Measurements from ENCODE around the gene HEG1. TPM values are rescaled to one million over a fixed set of nuclear protein-coding genes. Genes with fewer than 3 reads are reported as not detected.

The HEG1 gene
- total RNA-seq, 2 experiments from 2014 or later = 5.8 TPM

- H3K27me3 Mint-ChIP-seq (ENCODE audit: low read depth) = no peaks in the 10 kb centered on the region
- H3K4me1 Mint-ChIP-seq (ENCODE audit: low read depth) = peaks cover 21% of the 10 kb centered on the region
- CTCF ChIA-PET = interaction anchor here (1.4 kb wide), 1 partner anchor 11 kb away, joined by 4 read pairs; no protein-coding TSS in a partner anchor
- H3K36me3 Mint-ChIP-seq (ENCODE audit: low read depth) = peaks cover 11% of the 10 kb centered on the region
- H3K27ac Mint-ChIP-seq = no peak overlapping the region
- DNase-seq = no peak
- H3K9me3 Mint-ChIP-seq = peaks cover 18% of the 10 kb centered on the region
- intact Hi-C loops (cut with micrococcal nuclease) = no loop called here
- H3K4me3 Mint-ChIP-seq = no peak overlapping the region
These were observed 18.2 kb downstream of the HEG1 start for GRCh38 chr3:125037498-125038150.

- peaks cover 11% of the 10 kb centered on the region for H3K36me3 Mint-ChIP-seq (ENCODE audit: low read depth)
- H3K27me3 Mint-ChIP-seq (ENCODE audit: low read depth) = no peaks in the 10 kb centered on the region
- CTCF ChIA-PET = interaction anchor here (0.5 kb wide), 1 partner anchor 132 kb away, joined by 4 read pairs; no protein-coding TSS in a partner anchor
- DNase-seq = no peak
- H3K4me1 Mint-ChIP-seq (ENCODE audit: low read depth) = peaks cover 27% of the 10 kb centered on the region
- H3K9me3 Mint-ChIP-seq = peaks cover 18% of the 10 kb centered on the region
- no peak overlapping the region for H3K27ac Mint-ChIP-seq
- intact Hi-C loops (cut with micrococcal nuclease) = loop anchor here (1.0 kb wide), 1 partner anchor 17 kb away; no protein-coding TSS in a partner anchor
- no peak overlapping the region for H3K4me3 Mint-ChIP-seq
These were observed 20.6 kb downstream of the HEG1 start for GRCh38 chr3:125035217-125035616.

GRCh38 chr3:125033616-125034015, 22.2 kb downstream of the HEG1 start:
- H3K4me1 Mint-ChIP-seq (ENCODE audit: low read depth) = peaks cover 23% of the 10 kb centered on the region
- CTCF ChIA-PET = interaction anchor here (1.0 kb wide), 1 partner anchor 116 kb away, joined by 3 read pairs; no protein-coding TSS in a partner anchor
- intact Hi-C loops (cut with micrococcal nuclease) = no loop called here

GRCh38 chr3:125033135-125033534, 22.7 kb downstream of the HEG1 start:
- intact Hi-C loops (cut with micrococcal nuclease) = no loop called here
- H3K4me3 Mint-ChIP-seq = no peak overlapping the region
- no peak overlapping the region for H3K27ac Mint-ChIP-seq
- peaks cover 26% of the 10 kb centered on the region for H3K4me1 Mint-ChIP-seq (ENCODE audit: low read depth)
- H3K9me3 Mint-ChIP-seq = peaks cover 18% of the 10 kb centered on the region
- no peak for DNase-seq
- H3K36me3 Mint-ChIP-seq (ENCODE audit: low read depth) = peaks cover 22% of the 10 kb centered on the region
- no peaks in the 10 kb centered on the region for H3K27me3 Mint-ChIP-seq (ENCODE audit: low read depth)
- CTCF ChIA-PET = interaction anchor here (1.0 kb wide), 1 partner anchor 117 kb away, joined by 3 read pairs; no protein-coding TSS in a partner anchor

More at GRCh38 chr3:125033616-125034015, 22.2 kb downstream of the HEG1 start:
- H3K27ac Mint-ChIP-seq = no peak overlapping the region
- peaks cover 18% of the 10 kb centered on the region for H3K9me3 Mint-ChIP-seq
- H3K27me3 Mint-ChIP-seq (ENCODE audit: low read depth) = no peaks in the 10 kb centered on the region
- peaks cover 17% of the 10 kb centered on the region for H3K36me3 Mint-ChIP-seq (ENCODE audit: low read depth)
- no peak for DNase-seq
- H3K4me3 Mint-ChIP-seq = no peak overlapping the region

GRCh38 chr3:125032683-125033082, 23.1 kb downstream of the HEG1 start:
- Mint-ChIP-seq H3K27me3 (ENCODE audit: low read depth) (no peaks in the 10 kb centered on the region), H3K4me3 (no peak overlapping the region), H3K27ac (no peak overlapping the region), H3K9me3 (peaks cover 18% of the 10 kb centered on the region), H3K36me3 (ENCODE audit: low read depth) (peaks cover 24% of the 10 kb centered on the region), H3K4me1 (ENCODE audit: low read depth) (peaks cover 28% of the 10 kb centered on the region)
- no peak for DNase-seq
- CTCF ChIA-PET = interaction anchor here (1.0 kb wide), 1 partner anchor 117 kb away, joined by 3 read pairs; no protein-coding TSS in a partner anchor
- intact Hi-C loops (cut with micrococcal nuclease) = no loop called here

- H3K27me3 Mint-ChIP-seq (ENCODE audit: low read depth) = no peaks in the 10 kb centered on the region
- peaks cover 28% of the 10 kb centered on the region for H3K4me1 Mint-ChIP-seq (ENCODE audit: low read depth)
- no peak for DNase-seq
- intact Hi-C loops (cut with micrococcal nuclease) = no loop called here
- no peak overlapping the region for H3K4me3 Mint-ChIP-seq
- H3K9me3 Mint-ChIP-seq = peaks cover 18% of the 10 kb centered on the region
- no peak overlapping the region for H3K27ac Mint-ChIP-seq
- CTCF ChIA-PET = no interaction called here
- peaks cover 27% of the 10 kb centered on the region for H3K36me3 Mint-ChIP-seq (ENCODE audit: low read depth)
These were observed 23.6 kb downstream of the HEG1 start for GRCh38 chr3:125032100-125032643.

GRCh38 chr3:125031544-125031943, 24.3 kb downstream of the HEG1 start:
- no peak overlapping the region for H3K4me3 Mint-ChIP-seq
- CTCF ChIA-PET = no interaction called here
- peaks cover 28% of the 10 kb centered on the region for H3K4me1 Mint-ChIP-seq (ENCODE audit: low read depth)
- H3K27ac Mint-ChIP-seq = no peak overlapping the region
- H3K9me3 Mint-ChIP-seq = peaks cover 15% of the 10 kb centered on the region
- peaks cover 29% of the 10 kb centered on the region for H3K36me3 Mint-ChIP-seq (ENCODE audit: low read depth)
- intact Hi-C loops (cut with micrococcal nuclease) = no loop called here
- H3K27me3 Mint-ChIP-seq (ENCODE audit: low read depth) = no peaks in the 10 kb centered on the region
- DNase-seq = no peak

- no peak overlapping the region for H3K4me3 Mint-ChIP-seq
- H3K9me3 Mint-ChIP-seq = no peaks in the 10 kb centered on the region
- CTCF ChIA-PET = no interaction called here
- no peak for DNase-seq
- peaks cover 40% of the 10 kb centered on the region for H3K4me1 Mint-ChIP-seq (ENCODE audit: low read depth)
- H3K27ac Mint-ChIP-seq = no peak overlapping the region
- H3K27me3 Mint-ChIP-seq (ENCODE audit: low read depth) = no peaks in the 10 kb centered on the region
- peaks cover 28% of the 10 kb centered on the region for H3K36me3 Mint-ChIP-seq (ENCODE audit: low read depth)
- intact Hi-C loops (cut with micrococcal nuclease) = no loop called here
These were observed 27.1 kb downstream of the HEG1 start for GRCh38 chr3:125028657-125029056.

GRCh38 chr3:125025642-125026041, 30.2 kb downstream of the HEG1 start:
- DNase-seq = no peak
- Mint-ChIP-seq H3K27me3 (ENCODE audit: low read depth) (no peaks in the 10 kb centered on the region), H3K4me3 (no peak overlapping the region), H3K27ac (no peak overlapping the region), H3K9me3 (no peaks in the 10 kb centered on the region), H3K4me1 (ENCODE audit: low read depth) (peaks cover 43% of the 10 kb centered on the region), H3K36me3 (ENCODE audit: low read depth) (peaks cover 29% of the 10 kb centered on the region)
- intact Hi-C loops (cut with micrococcal nuclease) = loop anchor here (2.0 kb wide), 1 partner anchor 23 kb away; no protein-coding TSS in a partner anchor
- CTCF ChIA-PET = no interaction called here

GRCh38 chr3:125024817-125025216, 31.0 kb downstream of the HEG1 start:
- H3K27me3 Mint-ChIP-seq (ENCODE audit: low read depth) = no peaks in the 10 kb centered on the region
- CTCF ChIA-PET = interaction anchor here (0.6 to 1.1 kb wide), 3 partner anchors 27 to 177 kb away, joined by 3 to 4 read pairs (median 3); no protein-coding TSS in a partner anchor
- H3K4me1 Mint-ChIP-seq (ENCODE audit: low read depth) = peaks cover 43% of the 10 kb centered on the region
- no peak overlapping the region for H3K4me3 Mint-ChIP-seq
- peaks cover 29% of the 10 kb centered on the region for H3K36me3 Mint-ChIP-seq (ENCODE audit: low read depth)
- H3K9me3 Mint-ChIP-seq = no peaks in the 10 kb centered on the region
- no peak overlapping the region for H3K27ac Mint-ChIP-seq
- intact Hi-C loops (cut with micrococcal nuclease) = no loop called here
- DNase-seq = no peak

- H3K27ac Mint-ChIP-seq = no peak overlapping the region
- peaks cover 31% of the 10 kb centered on the region for H3K36me3 Mint-ChIP-seq (ENCODE audit: low read depth)
These were observed 31.8 kb downstream of the HEG1 start for GRCh38 chr3:125023833-125024555.

GRCh38 chr3:125022206-125022605, 33.6 kb downstream of the HEG1 start:
- CTCF ChIA-PET = no interaction called here
- no peaks in the 10 kb centered on the region for H3K27me3 Mint-ChIP-seq (ENCODE audit: low read depth)
- intact Hi-C loops (cut with micrococcal nuclease) = no loop called here
- H3K27ac Mint-ChIP-seq = no peak overlapping the region
- H3K36me3 Mint-ChIP-seq (ENCODE audit: low read depth) = peaks cover 25% of the 10 kb centered on the region
- no peaks in the 10 kb centered on the region for H3K9me3 Mint-ChIP-seq
- H3K4me1 Mint-ChIP-seq (ENCODE audit: low read depth) = peaks cover 38% of the 10 kb centered on the region
- no peak for DNase-seq
- H3K4me3 Mint-ChIP-seq = no peak overlapping the region

More at GRCh38 chr3:125023833-125024555, 31.8 kb downstream of the HEG1 start:
- CTCF ChIA-PET = interaction anchor here (0.6 to 1.1 kb wide), 4 partner anchors 21 to 433 kb away, joined by 3 to 4 read pairs (median 4); no protein-coding TSS in a partner anchor
- no peak overlapping the region for H3K4me3 Mint-ChIP-seq
- no peaks in the 10 kb centered on the region for H3K9me3 Mint-ChIP-seq
- intact Hi-C loops (cut with micrococcal nuclease) = no loop called here
- peaks cover 43% of the 10 kb centered on the region for H3K4me1 Mint-ChIP-seq (ENCODE audit: low read depth)
- DNase-seq = no peak
- H3K27me3 Mint-ChIP-seq (ENCODE audit: low read depth) = no peaks in the 10 kb centered on the region
